ENCODE measurements around the gene PEF1.

The PEF1 gene

DNA sequence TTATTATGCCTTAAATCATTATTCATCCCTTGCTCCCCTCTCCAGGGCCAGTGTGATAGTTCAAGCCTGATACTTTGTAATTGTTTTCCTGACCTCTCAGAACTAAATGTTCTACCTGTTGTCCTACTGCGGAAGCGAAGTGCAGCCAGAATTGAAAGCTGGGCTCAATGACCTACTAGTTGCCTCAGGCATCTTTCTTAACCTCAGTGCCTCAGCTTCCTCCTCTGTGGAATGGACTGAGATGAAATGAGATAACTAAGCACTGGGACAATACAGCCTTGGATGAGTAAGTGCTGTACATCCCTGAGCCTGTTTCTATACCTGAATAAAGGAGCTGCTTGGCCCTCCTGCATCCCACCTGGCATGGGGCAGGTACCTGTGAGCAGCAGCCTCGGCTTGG, 32.7 kb upstream of the PEF1 start:
- H3K4me3 ChIP-seq (ENCODE audit: low read length) = no peak overlapping the region
- no peaks in the 10 kb centered on the region for H3K36me3 ChIP-seq (replicated peaks; ENCODE audit: low read depth, low read length)
- H2AFZ ChIP-seq (ENCODE audit: low read depth, low read length) = no peak overlapping the region
- H3K4me1 ChIP-seq (ENCODE audit: low read length) = peaks cover 2% of the 10 kb centered on the region; the same call in 1 of the 2 replicates
- H4K20me1 ChIP-seq (ENCODE audit: insufficient read depth, low read length) = no peaks in the 10 kb centered on the region
- no peak for TF ChIP-seq EZH2phosphoT487 (IDR thresholded peaks at IDR 0.05; ENCODE audit: low read depth)
- TF ChIP-seq, protein P1, sequence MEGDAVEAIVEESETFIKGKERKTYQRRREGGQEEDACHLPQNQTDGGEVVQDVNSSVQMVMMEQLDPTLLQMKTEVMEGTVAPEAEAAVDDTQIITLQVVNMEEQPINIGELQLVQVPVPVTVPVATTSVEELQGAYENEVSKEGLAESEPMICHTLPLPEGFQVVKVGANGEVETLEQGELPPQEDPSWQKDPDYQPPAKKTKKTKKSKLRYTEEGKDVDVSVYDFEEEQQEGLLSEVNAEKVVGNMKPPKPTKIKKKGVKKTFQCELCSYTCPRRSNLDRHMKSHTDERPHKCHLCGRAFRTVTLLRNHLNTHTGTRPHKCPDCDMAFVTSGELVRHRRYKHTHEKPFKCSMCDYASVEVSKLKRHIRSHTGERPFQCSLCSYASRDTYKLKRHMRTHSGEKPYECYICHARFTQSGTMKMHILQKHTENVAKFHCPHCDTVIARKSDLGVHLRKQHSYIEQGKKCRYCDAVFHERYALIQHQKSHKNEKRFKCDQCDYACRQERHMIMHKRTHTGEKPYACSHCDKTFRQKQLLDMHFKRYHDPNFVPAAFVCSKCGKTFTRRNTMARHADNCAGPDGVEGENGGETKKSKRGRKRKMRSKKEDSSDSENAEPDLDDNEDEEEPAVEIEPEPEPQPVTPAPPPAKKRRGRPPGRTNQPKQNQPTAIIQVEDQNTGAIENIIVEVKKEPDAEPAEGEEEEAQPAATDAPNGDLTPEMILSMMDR (IDR thresholded peaks at IDR 0.05; ENCODE audit: low read depth, low read length) = no peak
- H3K79me2 ChIP-seq (ENCODE audit: low read length) = no peaks in the 10 kb centered on the region
- H3K4me2 ChIP-seq (ENCODE audit: low read length) = no peak overlapping the region
- H3K9ac ChIP-seq (ENCODE audit: low read length) = no peak overlapping the region
- peaks cover 28% of the 10 kb centered on the region for H3K27me3 ChIP-seq (ENCODE audit: low read depth, low read length)
- no peak overlapping the region for H3K27ac ChIP-seq (ENCODE audit: low read length)
- no peaks in the 10 kb centered on the region for H3K9me3 ChIP-seq (ENCODE audit: insufficient read depth, low read length)

DNA sequence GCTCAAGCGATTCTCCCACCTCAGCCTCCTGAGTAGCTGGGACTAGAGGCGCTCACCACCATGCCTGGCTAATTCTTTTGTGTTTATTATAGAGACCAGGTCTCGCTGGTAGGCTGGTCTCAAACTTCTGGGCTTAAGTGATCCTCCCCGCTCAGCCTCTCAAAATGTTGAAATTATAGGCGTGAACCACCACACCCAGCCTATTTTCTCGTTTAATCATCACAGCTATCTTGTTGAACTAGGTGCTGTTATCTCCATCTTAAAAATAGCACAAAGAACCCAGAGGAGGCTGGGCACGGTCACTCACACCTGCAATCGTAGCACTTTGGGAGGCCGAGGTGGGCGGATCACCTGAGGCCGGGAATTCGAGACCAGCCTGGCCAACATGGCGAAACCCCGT, 31.1 kb upstream of the PEF1 start:
- Histone ChIP-seq H3K27me3 (ENCODE audit: low read depth, low read length) (peaks cover 19% of the 10 kb centered on the region), H3K79me2 (ENCODE audit: low read length) (no peaks in the 10 kb centered on the region), H3K36me3 (replicated peaks; ENCODE audit: low read depth, low read length) (no peaks in the 10 kb centered on the region), H3K9me3 (ENCODE audit: insufficient read depth, low read length) (no peaks in the 10 kb centered on the region), H3K4me2 (ENCODE audit: low read length) (no peak overlapping the region), H3K4me3 (ENCODE audit: low read length) (no peak overlapping the region), H3K27ac (ENCODE audit: low read length) (no peak overlapping the region), H2AFZ (ENCODE audit: low read depth, low read length) (no peak overlapping the region), H4K20me1 (ENCODE audit: insufficient read depth, low read length) (no peaks in the 10 kb centered on the region), H3K9ac (ENCODE audit: low read length) (no peak overlapping the region), H3K4me1 (ENCODE audit: low read length) (peaks cover 2% of the 10 kb centered on the region; the same call in 1 of the 2 replicates)
- no peak for TF ChIP-seq EZH2phosphoT487 (IDR thresholded peaks at IDR 0.05; ENCODE audit: low read depth)
- TF ChIP-seq, protein P1 (IDR thresholded peaks at IDR 0.05; ENCODE audit: low read depth, low read length) = no peak

DNA sequence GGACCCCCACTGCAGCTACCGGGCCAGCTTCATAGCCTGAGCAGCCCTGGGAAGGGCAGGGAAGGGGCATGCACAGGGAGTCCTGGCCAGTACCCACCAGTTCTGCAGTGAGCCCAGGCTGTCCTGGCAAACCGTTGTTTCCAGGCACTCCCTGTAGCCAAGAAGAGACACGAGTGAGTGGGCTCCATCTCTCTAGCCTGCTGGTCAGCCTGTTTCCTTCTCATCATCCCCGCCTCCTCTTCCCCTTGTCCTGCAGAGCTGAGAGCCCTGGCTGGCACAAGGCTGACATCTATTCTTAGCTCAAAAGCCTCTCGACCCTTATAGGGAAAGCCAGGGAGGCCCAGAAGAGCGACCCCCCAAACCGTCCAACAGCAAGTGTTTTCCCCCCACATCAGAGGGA, 30.5 kb upstream of the PEF1 start:
- no peak overlapping the region for H3K27ac ChIP-seq (ENCODE audit: low read length)
- H3K4me2 ChIP-seq (ENCODE audit: low read length) = no peak overlapping the region
- H3K4me3 ChIP-seq (ENCODE audit: low read length) = no peak overlapping the region
- no peak for TF ChIP-seq EZH2phosphoT487 (IDR thresholded peaks at IDR 0.05; ENCODE audit: low read depth)
- TF ChIP-seq, protein P1 (IDR thresholded peaks at IDR 0.05; ENCODE audit: low read depth, low read length) = no peak
- no peaks in the 10 kb centered on the region for H3K36me3 ChIP-seq (replicated peaks; ENCODE audit: low read depth, low read length)
- no peaks in the 10 kb centered on the region for H4K20me1 ChIP-seq (ENCODE audit: insufficient read depth, low read length)
- no peaks in the 10 kb centered on the region for H3K9me3 ChIP-seq (ENCODE audit: insufficient read depth, low read length)
- peaks cover 18% of the 10 kb centered on the region for H3K27me3 ChIP-seq (ENCODE audit: low read depth, low read length)
- peaks cover 2% of the 10 kb centered on the region; the same call in 1 of the 2 replicates for H3K4me1 ChIP-seq (ENCODE audit: low read length)
- no peaks in the 10 kb centered on the region for H3K79me2 ChIP-seq (ENCODE audit: low read length)
- H3K9ac ChIP-seq (ENCODE audit: low read length) = no peak overlapping the region
- H2AFZ ChIP-seq (ENCODE audit: low read depth, low read length) = no peak overlapping the region

DNA sequence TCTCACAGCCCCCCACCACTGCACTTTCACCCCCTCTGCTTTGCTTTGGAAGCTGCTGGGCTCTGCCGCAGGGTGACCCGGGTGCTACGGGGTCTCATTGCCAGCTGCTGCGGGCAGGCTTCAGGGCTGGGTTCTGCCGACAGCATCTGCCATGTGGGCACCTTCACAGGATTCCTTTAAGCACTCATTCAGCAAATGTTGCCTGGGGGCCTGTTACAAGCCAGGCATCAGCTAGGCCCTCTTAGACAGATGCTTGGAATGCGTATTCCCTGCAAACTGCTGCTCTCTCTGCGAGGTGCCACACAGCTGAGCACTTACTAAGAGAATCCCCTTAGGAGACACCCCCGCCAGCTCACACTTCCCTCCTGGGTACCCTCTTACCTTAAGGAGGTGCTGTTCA, 29.9 kb upstream of the PEF1 start:
- Histone ChIP-seq H3K4me2 (ENCODE audit: low read length) (no peak overlapping the region), H3K27me3 (ENCODE audit: low read depth, low read length) (peaks cover 21% of the 10 kb centered on the region)
- TF ChIP-seq, protein P1 (IDR thresholded peaks at IDR 0.05; ENCODE audit: low read depth, low read length) = no peak
- no peak for TF ChIP-seq EZH2phosphoT487 (IDR thresholded peaks at IDR 0.05; ENCODE audit: low read depth)

More for the DNA sequence above, 29.9 kb upstream of the PEF1 start:
- H3K9ac ChIP-seq (ENCODE audit: low read length) = no peak overlapping the region
- peaks cover 2% of the 10 kb centered on the region; the same call in 1 of the 2 replicates for H3K4me1 ChIP-seq (ENCODE audit: low read length)
- H2AFZ ChIP-seq (ENCODE audit: low read depth, low read length) = no peak overlapping the region
- no peaks in the 10 kb centered on the region for H3K36me3 ChIP-seq (replicated peaks; ENCODE audit: low read depth, low read length)
- no peaks in the 10 kb centered on the region for H3K79me2 ChIP-seq (ENCODE audit: low read length)
- no peaks in the 10 kb centered on the region for H4K20me1 ChIP-seq (ENCODE audit: insufficient read depth, low read length)
- no peaks in the 10 kb centered on the region for H3K9me3 ChIP-seq (ENCODE audit: insufficient read depth, low read length)
- no peak overlapping the region for H3K27ac ChIP-seq (ENCODE audit: low read length)
- no peak overlapping the region for H3K4me3 ChIP-seq (ENCODE audit: low read length)
